HCT116 (cell line): Measurements from ENCODE around the gene RHCE. TPM values are rescaled to one million over a fixed set of nuclear protein-coding genes. Genes with fewer than 3 reads are reported as not detected.

Source experiments
- ATAC-seq: fragments of 200-7000 bp; cut with Tn5 transposase; 2 replicates; pipeline ENCODE4 v1.9.1; 2020; ENCODE audit warnings: mild to moderate bottlenecking, moderate library complexity
- BruUV-seq: library from RNA; stranded (reverse); fragments of 400-500 nt; replicated peaks from 2 replicates; lab custom pipeline; 2021; lab: Mats Ljungman, UMichigan
- CTCF ChIA-PET: fragments of 300-600 bp; sonication (Branson Sonifier 250); formaldehyde crosslinking; loops from one replicate; lab custom pipeline; 2021; ENCODE audit warnings: antibody characterized with exemption; lab: Charles Lee
- POLR2A ChIA-PET: fragments of 300-600, 350-600 bp; sonication (Branson Sonifier 250); formaldehyde crosslinking; loops from one replicate; lab custom pipeline; 2021; ENCODE audit warnings: antibody characterized with exemption; lab: Charles Lee
- RAD21 ChIA-PET, 2 experiments: fragments of 300-600 bp; sonication (Branson Sonifier 250); formaldehyde crosslinking; loops; one replicate each; lab custom pipeline; 2023; ENCODE audit warnings: low total read pairs in 2 of 2; ENCODE audit not compliant: uncharacterized antibody in 2 of 2, unreplicated experiment in 2 of 2, low non-redundant PET in 1 of 2; lab: Charles Lee
- DNase-seq: peaks from one replicate; pipeline ENCODE4 v3.0.0-alpha.2; 2010; ENCODE audit warnings: low read depth, low spot score
- H2AFZ ChIP-seq: fragments of 200-600 bp; shearing (Covaris generic), sonication (generic); 2 replicates; pipeline ENCODE4 v1.6.1; 2017; ENCODE audit warnings: low read depth, mixed run types, mixed read lengths, antibody characterized with exemption, low read length; ENCODE audit not compliant: poor library complexity, severe bottlenecking
- H3K27ac ChIP-seq: 2 replicates; pipeline ENCODE4 v1.5.1; 2012; ENCODE audit warnings: low read depth, low read length
- H3K27me3 ChIP-seq: fragments of 200-600 bp; sonication (generic); 2 replicates; pipeline ENCODE4 v1.6.1; 2016; ENCODE audit warnings: mixed run types, low read length, mixed read lengths; ENCODE audit not compliant: insufficient read depth
- H3K36me3 ChIP-seq, 2 experiments: fragments of 200-500 bp in 1 of 2; fragments of 200-600 bp in 1 of 2; sonication (Bioruptor generic) in 1 of 2; sonication (generic) in 1 of 2; 2 replicates each; pipeline versions ENCODE4 v1.5.1 to v1.6.1; 2014 to 2016; ENCODE audit warnings: low read length in 2 of 2, inconsistent platforms in 1 of 2, mixed read lengths in 1 of 2, mixed run types in 1 of 2; ENCODE audit not compliant: insufficient read depth in 2 of 2, control insufficient read depth in 1 of 2
- H3K4me1 ChIP-seq, 2 experiments: fragments of 200-600 bp in 1 of 2; sonication (generic) in 1 of 2; 2 replicates each; pipeline versions ENCODE4 v1.5.1 to v1.6.1; 2012 to 2017; ENCODE audit warnings: low read length in 2 of 2, inconsistent platforms in 1 of 2, mild to moderate bottlenecking in 1 of 2, mixed read lengths in 1 of 2, mixed run types in 1 of 2, moderate library complexity in 1 of 2; ENCODE audit not compliant: insufficient read depth in 2 of 2, control insufficient read depth in 1 of 2
- H3K4me2 ChIP-seq: fragments of 200-600 bp; sonication (generic); 2 replicates; pipeline ENCODE4 v1.6.1; 2017; ENCODE audit warnings: mixed run types, low read length, mixed read lengths
- H3K4me3 ChIP-seq, 2 experiments: fragments of 200-600 bp in 1 of 2; sonication (generic) in 1 of 2; replicated peaks in 1 of 2; 2 replicates each; pipeline ENCODE4 v1.5.1; 2011 to 2016; ENCODE audit warnings: low read length in 2 of 2, control low read depth in 1 of 2, low read depth in 1 of 2, mild to moderate bottlenecking in 1 of 2, mixed read lengths in 1 of 2, mixed run types in 1 of 2
- H3K79me2 ChIP-seq: fragments of 200-600 bp; sonication (generic); 2 replicates; pipeline ENCODE4 v1.6.1; 2017; ENCODE audit warnings: mild to moderate bottlenecking, mixed run types, low read length, moderate library complexity, mixed read lengths; ENCODE audit not compliant: insufficient read depth
- H3K9ac ChIP-seq: fragments of 200-600 bp; sonication (generic); 2 replicates; pipeline ENCODE4 v1.6.1; 2016; ENCODE audit warnings: low read length, mixed read lengths
- H3K9me2 ChIP-seq: fragments of 200-600 bp; sonication (generic), shearing (Covaris generic); 2 replicates; pipeline ENCODE4 v1.6.1; 2017; ENCODE audit warnings: mixed run types, mild to moderate bottlenecking, moderate library complexity; ENCODE audit not compliant: insufficient read depth
- H3K9me3 ChIP-seq, 2 experiments: fragments of 200-500 bp in 1 of 2; fragments of 200-600 bp in 1 of 2; sonication (Bioruptor generic) in 1 of 2; sonication (generic) in 1 of 2; 2 replicates each; pipeline ENCODE4 v1.6.1; 2014 to 2017; ENCODE audit warnings: low read length in 2 of 2, mixed read lengths in 2 of 2, inconsistent platforms in 1 of 2, low read depth in 1 of 2, mild to moderate bottlenecking in 1 of 2, mixed run types in 1 of 2, moderate library complexity in 1 of 2; ENCODE audit not compliant: control insufficient read depth in 1 of 2, insufficient read depth in 1 of 2
- H4K20me1 ChIP-seq: fragments of 200-600 bp; sonication (generic), shearing (Covaris generic); 2 replicates; pipeline ENCODE4 v1.6.1; 2017; ENCODE audit warnings: mixed run types, mild to moderate bottlenecking, moderate library complexity; ENCODE audit not compliant: insufficient read depth
- CBX3 ChIP-seq: IDR thresholded peaks from 2 replicates; pipeline ENCODE4 v1.6.1; 2012; ENCODE audit warnings: low read depth
- FOSL1 ChIP-seq: IDR thresholded peaks from 2 replicates; pipeline ENCODE4 v1.6.1; 2012; ENCODE audit warnings: low read depth
- JUND ChIP-seq: IDR thresholded peaks from 2 replicates; pipeline ENCODE4 v1.6.1; 2012
- POLR2AphosphoS5 ChIP-seq: IDR thresholded peaks from 2 replicates; pipeline ENCODE4 v1.6.1; 2011; ENCODE audit warnings: mild to moderate bottlenecking, low read depth, low read length, moderate library complexity
- RAD21 ChIP-seq: IDR thresholded peaks from 2 replicates; pipeline ENCODE4 v1.6.1; 2012; ENCODE audit warnings: low read depth, mild to moderate bottlenecking
- SRF ChIP-seq: IDR thresholded peaks from 2 replicates; pipeline ENCODE4 v1.6.1; 2012; ENCODE audit warnings: low read depth
- intact Hi-C: fragments of 100-400 bp; cut with micrococcal nuclease; formaldehyde crosslinking; loops from 2 replicates; pipeline ENCODE4 v1.10.0; 2022
- total RNA-seq: library from RNA; stranded (reverse); gene quantifications from one replicate; pipeline ENCODE4 v1.2.1, GENCODE V29; 2021; ENCODE audit not compliant: unreplicated experiment
- TF ChIP-seq, protein P1 (sequence below): IDR thresholded peaks from 2 replicates; pipeline ENCODE4 v1.6.1; 2012

Gene RHCE
- total RNA-seq, 1 experiment from 2014 or later, result 0.64 TPM

GRCh38 chr1:25361901-25362300 is 58.7 kb downstream of the RHCE start:
- no peak overlapping the region for H3K27ac ChIP-seq
- H3K4me2 ChIP-seq, result no peak overlapping the region
- TF ChIP-seq POLR2AphosphoS5 (no peak), RAD21 (no peak), CBX3 (no peak)
- peaks cover 4 to 9% of the 10 kb centered on the region in 2 experiments; a peak in 3 of 4 replicates for H3K36me3 ChIP-seq
- no peaks in the 10 kb centered on the region for H3K9me2 ChIP-seq
- ATAC-seq (no peak), DNase-seq (no peak)
- no peaks in the 10 kb centered on the region for H3K27me3 ChIP-seq
- peaks cover 0 to 13% of the 10 kb centered on the region in 2 experiments; a peak in 2 of 4 replicates for H3K4me1 ChIP-seq
- no peaks in the 10 kb centered on the region for H3K79me2 ChIP-seq
- no peaks in the 10 kb centered on the region for H3K9me3 ChIP-seq
- CTCF ChIA-PET, result no interaction called here
- no peak overlapping the region for H3K4me3 ChIP-seq
- no peak overlapping the region for H3K9ac ChIP-seq
- POLR2A ChIA-PET, result no interaction called here
- H4K20me1 ChIP-seq, result no peaks in the 10 kb centered on the region
- no TSS peak for BruUV-seq
- intact Hi-C loops, result no loop called here
- RAD21 ChIA-PET, result no interaction called here
- no peak overlapping the region for H2AFZ ChIP-seq

GRCh38 chr1:25360596-25361581 is 59.7 kb downstream of the RHCE start:
- Histone ChIP-seq H3K27ac (no peak overlapping the region), H3K9me3 (no peaks in the 10 kb centered on the region), H3K79me2 (no peaks in the 10 kb centered on the region), H3K9ac (no peak overlapping the region), H3K4me2 (peak overlapping the region; percentile 31), H3K4me1 (peaks cover 0 to 13% of the 10 kb centered on the region in 2 experiments; a peak in 2 of 4 replicates), H3K4me3 (no peak overlapping the region), H3K36me3 (peaks cover 4 to 13% of the 10 kb centered on the region in 2 experiments; a peak in 3 of 4 replicates), H2AFZ (no peak overlapping the region), H3K9me2 (no peaks in the 10 kb centered on the region), H4K20me1 (no peaks in the 10 kb centered on the region), H3K27me3 (no peaks in the 10 kb centered on the region)
- DNase-seq (peak; percentile 24), ATAC-seq (peak; percentile 77)
- TF ChIP-seq SRF (no peak), CBX3 (peak; percentile 40; the same call in 1 of the 2 replicates), JUND (peak; percentile 60; the same call in 1 of the 2 replicates), FOSL1 (peak; percentile 61)
- TF ChIP-seq, protein P1, sequence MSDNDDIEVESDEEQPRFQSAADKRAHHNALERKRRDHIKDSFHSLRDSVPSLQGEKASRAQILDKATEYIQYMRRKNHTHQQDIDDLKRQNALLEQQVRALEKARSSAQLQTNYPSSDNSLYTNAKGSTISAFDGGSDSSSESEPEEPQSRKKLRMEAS, result peak; percentile 74
- CTCF ChIA-PET, result no interaction called here
- intact Hi-C loops, result no loop called here
- RAD21 ChIA-PET, result no interaction called here
- BruUV-seq, result TSS peak; percentile 35
- POLR2A ChIA-PET, result no interaction called here
